ENCODE results near the gene ST3GAL4.

Gene ST3GAL4

GRCh38 chr11:126400479-126400878 lies 45.0 kb downstream of the ST3GAL4 start:
- no peak overlapping the region for H3K4me3 ChIP-seq (replicated peaks; ENCODE audit: low read depth, low read length)
- no peak for DNase-seq (ENCODE audit: low read depth)
- TF ChIP-seq, protein P1, sequence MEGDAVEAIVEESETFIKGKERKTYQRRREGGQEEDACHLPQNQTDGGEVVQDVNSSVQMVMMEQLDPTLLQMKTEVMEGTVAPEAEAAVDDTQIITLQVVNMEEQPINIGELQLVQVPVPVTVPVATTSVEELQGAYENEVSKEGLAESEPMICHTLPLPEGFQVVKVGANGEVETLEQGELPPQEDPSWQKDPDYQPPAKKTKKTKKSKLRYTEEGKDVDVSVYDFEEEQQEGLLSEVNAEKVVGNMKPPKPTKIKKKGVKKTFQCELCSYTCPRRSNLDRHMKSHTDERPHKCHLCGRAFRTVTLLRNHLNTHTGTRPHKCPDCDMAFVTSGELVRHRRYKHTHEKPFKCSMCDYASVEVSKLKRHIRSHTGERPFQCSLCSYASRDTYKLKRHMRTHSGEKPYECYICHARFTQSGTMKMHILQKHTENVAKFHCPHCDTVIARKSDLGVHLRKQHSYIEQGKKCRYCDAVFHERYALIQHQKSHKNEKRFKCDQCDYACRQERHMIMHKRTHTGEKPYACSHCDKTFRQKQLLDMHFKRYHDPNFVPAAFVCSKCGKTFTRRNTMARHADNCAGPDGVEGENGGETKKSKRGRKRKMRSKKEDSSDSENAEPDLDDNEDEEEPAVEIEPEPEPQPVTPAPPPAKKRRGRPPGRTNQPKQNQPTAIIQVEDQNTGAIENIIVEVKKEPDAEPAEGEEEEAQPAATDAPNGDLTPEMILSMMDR (IDR thresholded peaks at IDR 0.05; ENCODE audit: low read length, missing control alignments): no peak

DNA sequence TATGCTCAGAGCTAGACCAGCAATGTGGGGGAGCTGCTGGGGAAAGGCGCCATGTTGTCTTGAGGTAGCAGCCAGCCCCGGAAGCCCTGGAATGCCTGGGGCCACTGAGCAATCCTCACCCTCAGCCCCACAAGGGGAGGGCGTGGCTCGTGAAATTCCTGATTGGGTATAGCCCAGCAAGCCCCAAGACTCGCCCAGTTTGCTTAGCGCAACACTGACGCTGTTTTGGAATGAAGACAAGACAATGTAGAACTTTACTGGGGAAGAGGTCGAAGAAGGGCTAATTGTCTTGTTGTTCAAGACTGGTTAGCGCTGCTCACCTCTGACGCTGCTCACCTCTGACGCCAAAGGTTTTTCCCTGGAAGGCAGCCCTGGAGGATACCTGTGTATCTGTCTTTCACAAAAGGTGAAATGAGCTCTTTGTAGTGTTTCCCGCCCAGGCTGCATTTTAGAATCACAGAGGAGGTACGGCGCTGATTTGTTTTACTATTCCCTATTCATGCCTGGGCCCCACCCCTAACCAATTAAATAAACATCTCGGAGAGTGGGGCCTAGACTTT lies 47.6 kb downstream of the ST3GAL4 start:
- no peak overlapping the region for H3K4me3 ChIP-seq (replicated peaks; ENCODE audit: low read depth, low read length)
- TF ChIP-seq, protein P1 (IDR thresholded peaks at IDR 0.05; ENCODE audit: low read length, missing control alignments): no peak
- DNase-seq (ENCODE audit: low read depth): no peak

DNA sequence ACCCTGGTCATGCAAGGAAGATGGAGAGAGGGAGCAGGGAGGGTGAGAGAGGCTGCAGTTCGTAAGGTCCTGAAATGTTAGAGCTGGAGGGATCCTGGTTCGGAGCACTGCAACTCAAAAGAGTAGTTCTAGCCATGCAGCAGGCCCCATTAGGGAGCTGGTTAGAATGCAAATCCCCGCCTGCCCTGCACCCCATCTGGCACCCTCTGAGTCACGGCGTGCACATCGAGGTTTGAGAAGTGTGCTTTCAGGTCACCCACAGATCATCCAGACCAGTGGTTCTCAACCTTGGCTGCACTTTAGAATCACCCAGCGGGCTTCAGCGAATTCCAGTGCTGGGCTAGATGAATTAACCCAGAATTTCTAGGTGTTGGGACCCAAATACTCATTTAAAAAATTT lies 48.2 kb downstream of the ST3GAL4 start:
- no peak for DNase-seq (ENCODE audit: low read depth)
- TF ChIP-seq, protein P1 (IDR thresholded peaks at IDR 0.05; ENCODE audit: low read length, missing control alignments): no peak
- H3K4me3 ChIP-seq (replicated peaks; ENCODE audit: low read depth, low read length): no peak overlapping the region

GRCh38 chr11:126404367-126404766 lies 48.9 kb downstream of the ST3GAL4 start:
- TF ChIP-seq, protein P1 (IDR thresholded peaks at IDR 0.05; ENCODE audit: low read length, missing control alignments): no peak
- H3K4me3 ChIP-seq (replicated peaks; ENCODE audit: low read depth, low read length): no peak overlapping the region
- no peak for DNase-seq (ENCODE audit: low read depth)

DNA sequence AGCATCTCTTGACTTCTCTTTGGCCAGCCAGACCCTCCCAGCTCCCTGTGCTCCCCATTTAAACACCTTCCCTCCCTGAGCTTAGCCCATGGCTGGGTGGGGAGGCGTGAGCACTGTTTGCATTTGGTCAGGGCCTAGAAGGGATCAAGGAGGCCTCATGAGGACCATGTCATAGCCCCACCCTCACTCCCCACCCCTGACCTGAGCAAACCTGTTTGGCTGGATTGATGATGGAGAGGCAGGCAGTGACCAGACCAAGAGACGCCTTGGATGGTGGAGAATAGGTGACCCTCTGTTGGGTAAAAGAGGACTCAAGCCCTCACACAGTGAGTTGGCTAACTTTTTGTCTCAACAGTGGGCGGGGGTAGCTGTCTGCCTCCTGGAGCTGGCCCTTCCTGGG lies 49.9 kb downstream of the ST3GAL4 start:
- TF ChIP-seq, protein P1 (IDR thresholded peaks at IDR 0.05; ENCODE audit: low read length, missing control alignments): no peak
- H3K4me3 ChIP-seq (replicated peaks; ENCODE audit: low read depth, low read length): no peak overlapping the region
- DNase-seq (ENCODE audit: low read depth): no peak

GRCh38 chr11:126405906-126406305 lies 50.4 kb downstream of the ST3GAL4 start:
- H3K4me3 ChIP-seq (replicated peaks; ENCODE audit: low read depth, low read length): no peak overlapping the region
- TF ChIP-seq, protein P1 (IDR thresholded peaks at IDR 0.05; ENCODE audit: low read length, missing control alignments): no peak
- no peak for DNase-seq (ENCODE audit: low read depth)

DNA sequence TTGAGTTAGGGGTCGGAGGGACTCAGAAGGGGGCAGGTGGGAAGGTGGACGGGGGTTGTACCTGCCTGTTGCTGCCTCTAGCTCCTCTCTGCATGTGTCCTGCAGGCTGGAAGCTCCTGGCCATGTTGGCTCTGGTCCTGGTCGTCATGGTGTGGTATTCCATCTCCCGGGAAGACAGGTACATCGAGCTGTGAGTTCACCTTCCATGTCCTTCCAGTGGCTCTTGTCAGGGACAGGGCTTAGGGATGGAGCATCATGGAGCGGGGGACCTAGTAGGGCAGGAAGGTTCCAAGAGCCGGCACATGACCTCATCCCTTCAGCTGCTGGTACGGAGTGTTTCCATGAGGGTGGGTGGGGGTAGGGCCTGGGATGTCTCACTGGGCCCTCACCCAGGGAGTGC lies 50.9 kb downstream of the ST3GAL4 start:
- no peak overlapping the region for H3K4me3 ChIP-seq (replicated peaks; ENCODE audit: low read depth, low read length)
- no peak for DNase-seq (ENCODE audit: low read depth)
- TF ChIP-seq, protein P1 (IDR thresholded peaks at IDR 0.05; ENCODE audit: low read length, missing control alignments): no peak
